ENCODE data around the gene NPHS2.

DNA sequence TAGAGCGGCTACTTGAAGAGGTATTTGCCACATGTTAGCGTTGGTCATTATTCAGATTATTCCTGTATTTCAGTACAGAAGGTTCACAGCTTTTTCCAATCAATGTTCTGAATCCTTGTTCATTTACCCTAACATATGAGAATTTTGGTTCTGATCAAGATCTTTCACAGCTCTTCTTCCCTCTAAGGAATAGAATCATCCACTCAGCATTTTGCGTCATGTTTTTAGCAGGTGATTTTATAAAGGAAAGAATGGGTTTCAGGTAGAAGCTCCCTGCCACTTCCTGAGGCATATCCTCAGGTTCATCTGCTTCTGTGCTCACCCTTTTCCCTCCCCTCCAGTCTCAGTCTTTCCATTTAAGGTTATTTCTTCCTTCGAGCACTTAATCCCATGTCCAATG, 66.4 kb downstream of the NPHS2 start:
- TF ChIP-seq POLR2A (IDR thresholded peaks at IDR 0.05; ENCODE audit: low read depth, low read length), result no peak
- TF ChIP-seq CTCF (IDR thresholded peaks at IDR 0.05; ENCODE audit: extremely low read depth in 1 of 2, insufficient read depth in 1 of 2, low read depth in 1 of 2, low read length in 2 of 2), result no peak
- TF ChIP-seq POLR2AphosphoS5 (IDR thresholded peaks at IDR 0.05; ENCODE audit: insufficient read depth, low read depth, low read length), result no peak
- TF ChIP-seq MAX (IDR thresholded peaks at IDR 0.05; ENCODE audit: insufficient read depth, insufficient read length), result no peak
- TF ChIP-seq EZH2 (IDR thresholded peaks at IDR 0.05; ENCODE audit: borderline replicate concordance, low read depth, low read length, severe bottlenecking), result no peak
- no peak for TF ChIP-seq MYC (IDR thresholded peaks at IDR 0.05; ENCODE audit: low read depth, low read length)
- TF ChIP-seq JUN (IDR thresholded peaks at IDR 0.05; ENCODE audit: borderline replicate concordance, insufficient read depth, insufficient read length, low read depth), result no peak
- TF ChIP-seq FOS (IDR thresholded peaks at IDR 0.05; ENCODE audit: borderline replicate concordance, insufficient read depth, low read length), result no peak
- no peak for TF ChIP-seq GATA2 (IDR thresholded peaks at IDR 0.05; ENCODE audit: insufficient read depth, insufficient read length, low read depth, low read length)
